ENCODE results near the gene CD180. TPM values are rescaled to one million over a fixed set of nuclear protein-coding genes. Genes with fewer than 3 reads are reported as not detected.

CD180 gene
- total RNA-seq, 4 donors from 2014 or later, result 0.18 to 5.0 (median 1.0) TPM

- H3K9me3 ChIP-seq, result peaks cover 0 to 9% (median 3%) of the 10 kb centered on the region in 4 donors
- no peaks in the 10 kb centered on the region for H3K27me3 ChIP-seq
- no peak overlapping the region for H3K4me3 ChIP-seq
- no peak for DNase-seq
- no peaks in the 10 kb centered on the region for H3K36me3 ChIP-seq
- no peaks in the 10 kb centered on the region for H3K4me1 ChIP-seq
- peak overlapping the region; percentile 13 to 56 (median 42) for H3K27ac ChIP-seq
- TF ChIP-seq CTCF (IDR thresholded peaks at IDR 0.05) (no peak), POLR2A (IDR thresholded peaks at IDR 0.05) (no peak)
Measured at GRCh38 chr5:67181648-67182221, 14.9 kb downstream of the CD180 start.

GRCh38 chr5:67179697-67180361, 16.8 kb downstream of the CD180 start:
- Histone ChIP-seq H3K27ac (no peak overlapping the region), H3K4me1 (no peaks in the 10 kb centered on the region), H3K36me3 (no peaks in the 10 kb centered on the region), H3K27me3 (no peaks in the 10 kb centered on the region), H3K4me3 (no peak overlapping the region), H3K9me3 (peaks cover 0 to 11% (median 3%) of the 10 kb centered on the region in 4 donors)
- TF ChIP-seq POLR2A (IDR thresholded peaks at IDR 0.05) (no peak), CTCF (IDR thresholded peaks at IDR 0.05) (no peak)
- no peak for DNase-seq

- no peaks in the 10 kb centered on the region for H3K4me1 ChIP-seq
- no peaks in the 10 kb centered on the region for H3K27me3 ChIP-seq
- TF ChIP-seq CTCF (IDR thresholded peaks at IDR 0.05), result no peak
- TF ChIP-seq POLR2A (IDR thresholded peaks at IDR 0.05), result no peak
- H3K9me3 ChIP-seq, result peaks cover 0 to 11% (median 3%) of the 10 kb centered on the region in 4 donors
- H3K36me3 ChIP-seq, result no peaks in the 10 kb centered on the region
- H3K4me3 ChIP-seq, result no peak overlapping the region
- H3K27ac ChIP-seq, result no peak overlapping the region
- DNase-seq, result no peak
Measured at GRCh38 chr5:67178966-67179365, 17.6 kb downstream of the CD180 start.

GRCh38 chr5:67178085-67178484, 18.5 kb downstream of the CD180 start:
- Histone ChIP-seq H3K27me3 (no peaks in the 10 kb centered on the region), H3K9me3 (peaks cover 0 to 11% (median 3%) of the 10 kb centered on the region in 4 donors), H3K4me1 (no peaks in the 10 kb centered on the region), H3K4me3 (no peak overlapping the region), H3K27ac (no peak overlapping the region), H3K36me3 (no peaks in the 10 kb centered on the region)
- TF ChIP-seq CTCF (IDR thresholded peaks at IDR 0.05), result no peak
- no peak for TF ChIP-seq POLR2A (IDR thresholded peaks at IDR 0.05)
- no peak for DNase-seq

- Histone ChIP-seq H3K27me3 (no peaks in the 10 kb centered on the region), H3K27ac (no peak overlapping the region), H3K4me1 (no peaks in the 10 kb centered on the region), H3K4me3 (no peak overlapping the region), H3K36me3 (no peaks in the 10 kb centered on the region), H3K9me3 (peaks cover 0 to 11% (median 3%) of the 10 kb centered on the region in 4 donors)
- TF ChIP-seq CTCF (IDR thresholded peaks at IDR 0.05) (no peak), POLR2A (IDR thresholded peaks at IDR 0.05) (no peak)
- DNase-seq, result no peak
Measured at GRCh38 chr5:67176936-67177335, 19.7 kb downstream of the CD180 start.
